Epithelial cell of esophagus (primary cell): ENCODE measurements around the gene C22orf39.

Source experiments
- DNase-seq: peaks from one replicate; pipeline ENCODE4 v3.0.0; 2010; ENCODE audit warnings: low read depth
- H3K4me3 ChIP-seq: 2 replicates; pipeline ENCODE4 v1.5.1; 2011; ENCODE audit warnings: mild to moderate bottlenecking, low read length, control low read depth
- TF ChIP-seq, protein P1 (sequence below): IDR thresholded peaks from 2 replicates; pipeline ENCODE4 v1.5.1; 2011; ENCODE audit warnings: low read depth, mild to moderate bottlenecking, low read length, control low read depth, inconsistent platforms; ENCODE audit not compliant: insufficient read depth; ENCODE audit errors: missing control alignments

Gene C22orf39

DNA sequence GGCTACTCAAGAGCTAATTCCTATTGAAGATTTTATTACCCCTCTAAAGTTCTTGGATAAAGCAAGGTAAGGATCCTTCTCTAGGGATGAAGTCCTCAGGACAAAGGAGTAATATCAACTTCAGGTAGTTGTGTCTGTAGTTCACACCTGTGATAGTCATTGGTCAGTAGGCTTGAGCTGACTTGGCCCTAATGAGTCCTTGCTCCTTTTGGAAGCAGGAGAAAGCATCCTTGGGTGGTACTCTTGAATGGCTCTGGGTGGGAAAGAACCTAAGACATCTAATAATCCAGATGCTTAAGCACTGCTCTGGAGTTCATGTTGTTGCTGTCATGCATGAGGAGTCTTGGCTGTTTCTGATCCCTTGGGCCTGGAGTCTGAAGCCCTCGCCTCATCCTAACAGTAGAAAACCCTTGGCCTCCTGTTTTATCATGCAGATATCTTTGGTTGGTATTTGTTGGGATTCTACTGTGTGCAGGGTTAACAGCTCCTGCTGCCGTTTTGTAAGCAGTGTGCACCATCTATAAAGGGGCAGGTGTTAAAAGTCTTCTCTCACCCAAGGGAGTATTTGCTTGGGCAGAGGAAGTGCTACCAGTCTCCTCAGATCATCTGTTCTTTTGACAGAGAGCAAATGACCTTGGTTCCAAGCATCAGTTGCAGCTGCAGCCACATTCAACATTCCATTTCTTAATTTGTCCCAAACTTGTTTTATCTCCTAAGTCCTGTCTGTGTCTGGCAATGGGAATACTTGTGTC lies 12.5 kb downstream of the C22orf39 start:
- TF ChIP-seq, protein P1, sequence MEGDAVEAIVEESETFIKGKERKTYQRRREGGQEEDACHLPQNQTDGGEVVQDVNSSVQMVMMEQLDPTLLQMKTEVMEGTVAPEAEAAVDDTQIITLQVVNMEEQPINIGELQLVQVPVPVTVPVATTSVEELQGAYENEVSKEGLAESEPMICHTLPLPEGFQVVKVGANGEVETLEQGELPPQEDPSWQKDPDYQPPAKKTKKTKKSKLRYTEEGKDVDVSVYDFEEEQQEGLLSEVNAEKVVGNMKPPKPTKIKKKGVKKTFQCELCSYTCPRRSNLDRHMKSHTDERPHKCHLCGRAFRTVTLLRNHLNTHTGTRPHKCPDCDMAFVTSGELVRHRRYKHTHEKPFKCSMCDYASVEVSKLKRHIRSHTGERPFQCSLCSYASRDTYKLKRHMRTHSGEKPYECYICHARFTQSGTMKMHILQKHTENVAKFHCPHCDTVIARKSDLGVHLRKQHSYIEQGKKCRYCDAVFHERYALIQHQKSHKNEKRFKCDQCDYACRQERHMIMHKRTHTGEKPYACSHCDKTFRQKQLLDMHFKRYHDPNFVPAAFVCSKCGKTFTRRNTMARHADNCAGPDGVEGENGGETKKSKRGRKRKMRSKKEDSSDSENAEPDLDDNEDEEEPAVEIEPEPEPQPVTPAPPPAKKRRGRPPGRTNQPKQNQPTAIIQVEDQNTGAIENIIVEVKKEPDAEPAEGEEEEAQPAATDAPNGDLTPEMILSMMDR, result no peak
- no peak overlapping the region for H3K4me3 ChIP-seq
- no peak for DNase-seq

GRCh38 chr22:19434401-19434800 lies 13.1 kb downstream of the C22orf39 start:
- H3K4me3 ChIP-seq, result no peak overlapping the region
- DNase-seq, result no peak
- TF ChIP-seq, protein P1, result no peak

GRCh38 chr22:19432133-19432851 lies 15.2 kb downstream of the C22orf39 start, which contains the start of gene MRPL40:
MRPL40 (plus strand) TSS chr22:19432545; CDS start chr22:19432555, 10 bp downstream.
- peak within 1 kb of the TSS; percentile 94 for H3K4me3 ChIP-seq
- TF ChIP-seq, protein P1, result no peak
- DNase-seq, result peak; percentile 96

GRCh38 chr22:19431649-19432132 lies 15.8 kb downstream of the C22orf39 start, which contains the start of gene HIRA:
HIRA (minus strand) TSS chr22:19431733; CDS start chr22:19431476, 257 bp downstream.
- peak within 1 kb of the TSS; percentile 94 for H3K4me3 ChIP-seq
- DNase-seq, result peak; percentile 83
- TF ChIP-seq, protein P1, result no peak

GRCh38 chr22:19430890-19431541 lies 16.5 kb downstream of the C22orf39 start:
- peak overlapping the region; percentile 94 for H3K4me3 ChIP-seq
- TF ChIP-seq, protein P1, result peak; percentile 20
- DNase-seq, result peak; percentile 22

GRCh38 chr22:19429950-19430889 lies 17.3 kb downstream of the C22orf39 start:
- TF ChIP-seq, protein P1, result no peak
- DNase-seq, result peak; percentile 50
- H3K4me3 ChIP-seq, result peak overlapping the region; percentile 94
